H1 (cell line): ENCODE measurements around the gene CACNA2D3. TPM values are rescaled to one million over a fixed set of nuclear protein-coding genes. Genes with fewer than 3 reads are reported as not detected.

ENCODE experiments used
- CTCF ChIA-PET: fragments of 300-600 bp; sonication (Branson Sonifier 250); formaldehyde crosslinking; loops from one replicate; lab custom pipeline; 2021; ENCODE audit not compliant: partially characterized antibody; lab: Charles Lee
- POLR2A ChIA-PET: fragments of 300-600 bp; sonication (Branson Sonifier 250); formaldehyde crosslinking; loops from one replicate; lab custom pipeline; 2021; ENCODE audit warnings: inconsistent platforms; ENCODE audit not compliant: partially characterized antibody; lab: Charles Lee
- DNase-seq, 2 experiments: peaks; one replicate each; pipeline versions ENCODE4 v3.0.0 to v3.0.0-alpha.2; 2010 to 2022; ENCODE audit warnings: low spot score in 2 of 2, low read depth in 1 of 2, mixed read lengths in 1 of 2
- FAIRE-seq: peaks from 2 replicates; lab custom pipeline; 2011; peaks lifted over from hg19 to GRCh38; lab: Jason Lieb, UNC
- H2AFZ ChIP-seq: 2 replicates; pipeline ENCODE4 v1.8.1; 2012; ENCODE audit warnings: low read length, inconsistent platforms
- H2AK5ac ChIP-seq: 2 replicates; pipeline ENCODE4 v1.6.1; 2013; ENCODE audit warnings: low read depth, low read length
- H2BK120ac ChIP-seq: replicated peaks from 2 replicates; pipeline ENCODE3; 2013; ENCODE audit warnings: low read depth, low read length, inconsistent platforms
- H2BK12ac ChIP-seq: 2 replicates; pipeline ENCODE4 v1.6.1; 2013; ENCODE audit warnings: low read depth, low read length
- H2BK15ac ChIP-seq: 2 replicates; pipeline ENCODE4 v1.6.1; 2013; ENCODE audit warnings: low read length
- H2BK20ac ChIP-seq: 2 replicates; pipeline ENCODE4 v1.6.1; 2013; ENCODE audit warnings: low read length
- H2BK5ac ChIP-seq: 2 replicates; pipeline ENCODE4 v1.6.1; 2013; ENCODE audit warnings: low read depth, low read length
- H3K14ac ChIP-seq: 2 replicates; pipeline ENCODE4 v1.6.1; 2013; ENCODE audit warnings: inconsistent platforms; ENCODE audit not compliant: insufficient read length
- H3K18ac ChIP-seq: 2 replicates; pipeline ENCODE4 v1.6.1; 2013; ENCODE audit warnings: low read length; ENCODE audit errors: extremely low read depth
- H3K23ac ChIP-seq: 2 replicates; pipeline ENCODE4 v1.6.1; 2013; ENCODE audit warnings: inconsistent platforms; ENCODE audit not compliant: insufficient read length
- H3K23me2 ChIP-seq: 2 replicates; pipeline ENCODE4 v1.6.1; 2013; ENCODE audit warnings: low read depth, low read length
- H3K27ac ChIP-seq: 2 replicates; pipeline ENCODE4 v1.6.1; 2011; ENCODE audit warnings: low read depth, low read length, inconsistent platforms
- H3K27me3 ChIP-seq, 4 experiments: replicated peaks in 1 of 4; 1 replicate in 1 of 4; 2 replicates in 3 of 4; pipeline versions ENCODE4 v1.6.1 to v1.8.1; 2011 to 2013; ENCODE audit warnings: low read length in 3 of 4, mild to moderate bottlenecking in 3 of 4, inconsistent platforms in 2 of 4, mixed read lengths in 2 of 4, moderate library complexity in 1 of 4; ENCODE audit not compliant: control insufficient read depth in 3 of 4, insufficient read depth in 3 of 4; ENCODE audit errors: extremely low read depth in 1 of 4
- H3K36me3 ChIP-seq, 4 experiments: 2 replicates each; pipeline versions ENCODE4 v1.6.1 to v1.8.1; 2011 to 2013; ENCODE audit warnings: mild to moderate bottlenecking in 4 of 4, low read length in 3 of 4, moderate library complexity in 2 of 4, control low read depth in 1 of 4, inconsistent platforms in 1 of 4; ENCODE audit not compliant: insufficient read depth in 4 of 4, control insufficient read depth in 2 of 4
- H3K4ac ChIP-seq: replicated peaks from 2 replicates; pipeline ENCODE3; 2013; ENCODE audit warnings: low read length, low read depth, mixed read lengths, inconsistent platforms; ENCODE audit not compliant: insufficient read length
- H3K4me1 ChIP-seq, 4 experiments: replicated peaks in 1 of 4; 1 replicate in 1 of 4; 2 replicates in 3 of 4; pipeline versions ENCODE4 v1.6.1 to v1.8.1; 2011 to 2013; ENCODE audit warnings: low read length in 3 of 4, inconsistent platforms in 2 of 4, mixed read lengths in 1 of 4; ENCODE audit not compliant: insufficient read depth in 4 of 4, control insufficient read depth in 3 of 4
- H3K4me2 ChIP-seq, 2 experiments: 2 replicates each; pipeline versions ENCODE4 v1.6.1 to v1.8.1; 2011 to 2013; ENCODE audit warnings: low read depth in 2 of 2, low read length in 2 of 2, control low read depth in 1 of 2, inconsistent platforms in 1 of 2, mild to moderate bottlenecking in 1 of 2; ENCODE audit not compliant: insufficient read depth in 1 of 2
- H3K4me3 ChIP-seq, 4 experiments: fragments of 200-600, 300-600 bp in 1 of 4; sonication (generic), shearing (Covaris generic), sonication (Bioruptor Twin) in 1 of 4; 2 replicates each; pipeline versions ENCODE4 v1.5.1 to v1.8.1; 2011 to 2016; ENCODE audit warnings: low read length in 4 of 4, low read depth in 3 of 4, control low read depth in 2 of 4, inconsistent platforms in 2 of 4, mild to moderate bottlenecking in 2 of 4, mixed read lengths in 1 of 4, moderate library complexity in 1 of 4; ENCODE audit not compliant: insufficient read depth in 2 of 4; ENCODE audit errors: extremely low read depth in 1 of 4
- H3K56ac ChIP-seq: replicated peaks from 2 replicates; pipeline ENCODE3; 2013; ENCODE audit warnings: low read depth, mild to moderate bottlenecking, mixed read lengths, low read length, inconsistent platforms; ENCODE audit not compliant: insufficient read length
- H3K79me1 ChIP-seq: 2 replicates; pipeline ENCODE4 v1.6.1; 2013; ENCODE audit warnings: low read depth, low read length, control low read depth
- H3K79me2 ChIP-seq, 2 experiments: 2 replicates each; pipeline versions ENCODE4 v1.6.1 to v1.8.1; 2012 to 2013; ENCODE audit warnings: low read length in 2 of 2, mild to moderate bottlenecking in 2 of 2, inconsistent platforms in 1 of 2; ENCODE audit not compliant: insufficient read depth in 2 of 2, control insufficient read depth in 1 of 2
- H3K9ac ChIP-seq, 4 experiments: replicated peaks in 1 of 4; 1 replicate in 1 of 4; 2 replicates in 3 of 4; pipeline versions ENCODE4 v1.6.1 to v1.8.1; 2011 to 2013; ENCODE audit warnings: low read depth in 3 of 4, low read length in 3 of 4, control low read depth in 2 of 4, mild to moderate bottlenecking in 2 of 4, moderate library complexity in 2 of 4, inconsistent platforms in 1 of 4; ENCODE audit errors: extremely low read depth in 1 of 4
- H3K9me3 ChIP-seq, 2 experiments: 2 replicates each; pipeline versions ENCODE4 v1.6.1 to v1.8.1; 2012 to 2013; ENCODE audit warnings: mild to moderate bottlenecking in 2 of 2, moderate library complexity in 2 of 2, control low read depth in 1 of 2, inconsistent platforms in 1 of 2, low read depth in 1 of 2, low read length in 1 of 2, mixed read lengths in 1 of 2; ENCODE audit not compliant: insufficient read depth in 2 of 2
- H4K20me1 ChIP-seq, 2 experiments: replicated peaks in 1 of 2; 2 replicates each; pipeline versions ENCODE3 to v1.8.1; 2011 to 2013; ENCODE audit warnings: inconsistent platforms in 2 of 2, low read length in 2 of 2, mild to moderate bottlenecking in 1 of 2; ENCODE audit not compliant: insufficient read depth in 2 of 2, control insufficient read depth in 1 of 2
- H4K5ac ChIP-seq: 2 replicates; pipeline ENCODE4 v1.6.1; 2013; ENCODE audit warnings: low read length, low read depth, mixed read lengths, inconsistent platforms; ENCODE audit not compliant: insufficient read length
- H4K8ac ChIP-seq: 2 replicates; pipeline ENCODE4 v1.8.0; 2013; ENCODE audit warnings: mild to moderate bottlenecking, moderate library complexity, low read length, inconsistent platforms; ENCODE audit not compliant: insufficient read depth; ENCODE audit errors: extremely low read depth
- H4K91ac ChIP-seq: replicated peaks from 2 replicates; pipeline ENCODE3; 2013; ENCODE audit warnings: low read length, mixed read lengths, inconsistent platforms; ENCODE audit not compliant: insufficient read length
- ATF2 ChIP-seq: IDR thresholded peaks from 2 replicates; pipeline ENCODE4 v1.6.1; 2012; ENCODE audit warnings: low read length, inconsistent platforms
- BRCA1 ChIP-seq: IDR thresholded peaks from 2 replicates; pipeline ENCODE4 v1.6.1; 2012; ENCODE audit warnings: low read depth, low read length, improper control_type of control experiment
- EP300 ChIP-seq, 2 experiments: IDR thresholded peaks; 1 replicate in 1 of 2; 2 replicates in 1 of 2; pipeline ENCODE4 v1.6.1; 2011 to 2012; ENCODE audit warnings: low read depth in 2 of 2, low read length in 2 of 2, mild to moderate bottlenecking in 2 of 2, borderline replicate concordance in 1 of 2, inconsistent platforms in 1 of 2, moderate library complexity in 1 of 2
- FOSL1 ChIP-seq: IDR thresholded peaks from 2 replicates; pipeline ENCODE4 v1.6.1; 2011; ENCODE audit warnings: mild to moderate bottlenecking, low read depth, low read length, moderate library complexity; ENCODE audit not compliant: insufficient read depth
- POLR2A ChIP-seq, 2 experiments: IDR thresholded peaks; 1 replicate in 1 of 2; 2 replicates in 1 of 2; pipeline ENCODE4 v1.6.1; 2011; ENCODE audit warnings: low read depth in 2 of 2, low read length in 2 of 2, mild to moderate bottlenecking in 2 of 2; ENCODE audit errors: control extremely low read depth in 1 of 2
- RAD21 ChIP-seq, 2 experiments: IDR thresholded peaks in 1 of 2; conservative IDR thresholded peaks in 1 of 2; 2 replicates each; pipeline ENCODE4 v1.6.1; 2011; ENCODE audit warnings: low read depth in 2 of 2, low read length in 2 of 2, improper control_type of control experiment in 1 of 2, inconsistent platforms in 1 of 2, mild to moderate bottlenecking in 1 of 2, moderate library complexity in 1 of 2
- SIN3A ChIP-seq, 2 experiments: IDR thresholded peaks in 1 of 2; conservative IDR thresholded peaks in 1 of 2; 2 replicates each; pipeline ENCODE4 v1.6.1; 2011 to 2012; ENCODE audit warnings: low read length in 2 of 2, improper control_type of control experiment in 1 of 2, low read depth in 1 of 2, mild to moderate bottlenecking in 1 of 2
- SUZ12 ChIP-seq: fragments of 200-600 bp; sonication (generic); IDR thresholded peaks from 2 replicates; pipeline ENCODE4 v1.6.1; 2012; ENCODE audit warnings: mild to moderate bottlenecking, inconsistent platforms, low read length, moderate library complexity, mixed read lengths
- TAF1 ChIP-seq: IDR thresholded peaks from 2 replicates; pipeline ENCODE4 v1.6.1; 2011; ENCODE audit warnings: mild to moderate bottlenecking, low read depth, low read length
- TAF7 ChIP-seq: optimal IDR thresholded peaks from 2 replicates; pipeline ENCODE3; 2011; ENCODE audit warnings: low read depth, mild to moderate bottlenecking, inconsistent platforms, low read length, moderate library complexity, borderline replicate concordance
- TBP ChIP-seq: IDR thresholded peaks from 2 replicates; pipeline ENCODE4 v1.6.1; 2011; ENCODE audit warnings: low read depth, low read length, improper control_type of control experiment
- TCF12 ChIP-seq: IDR thresholded peaks from 2 replicates; pipeline ENCODE4 v1.6.1; 2011; ENCODE audit warnings: low read depth, mild to moderate bottlenecking, low read length
- YY1 ChIP-seq: IDR thresholded peaks from 2 replicates; pipeline ENCODE4 v1.6.1; 2011; ENCODE audit warnings: low read depth, mild to moderate bottlenecking, low read length
- polyA plus RNA-seq, 7 experiments: library from polyadenylated mRNA; depleted of rRNA in 3 of 7; stranded (reverse) in 5 of 7; unstranded in 2 of 7; fragments of >200 nt in 5 of 7; fragments of 200-250 nt in 2 of 7; gene quantifications; 1 replicate in 5 of 7; 2 replicates in 1 of 7; 4 replicates in 1 of 7; pipeline versions ENCODE4 v1.2.1 to v1.2.3, GENCODE V29; 2011 to 2013; ENCODE audit warnings: missing spikeins in 2 of 7, mixed read lengths in 2 of 7
- total RNA-seq: library from RNA; stranded (reverse); fragmentation: NEBNext Ultra II Directional; extraction: Animal tissue kit (Norgen Biotek cat#: 25700); gene quantifications from 2 replicates; pipeline ENCODE4 v1.2.1, GENCODE V29; 2021

The CACNA2D3 gene
- total and polyA plus RNA-seq, 2 of the 8 experiments (the other 6 are each of a cell fraction or from before 2014, with no cell fraction given) = 1.5 to 1.8 TPM

GRCh38 chr3:55069950-55070349, 947.6 kb downstream of the CACNA2D3 start:
- Histone ChIP-seq H3K14ac (no peak overlapping the region), H2BK20ac (no peak overlapping the region), H3K27ac (no peak overlapping the region), H2BK5ac (no peak overlapping the region), H3K9me3 (no peaks in the 10 kb centered on the region), H2BK12ac (no peak overlapping the region), H3K4me3 (no peak overlapping the region), H2AFZ (no peak overlapping the region), H4K5ac (no peak overlapping the region), H3K23ac (no peak overlapping the region), H3K27me3 (no peaks in the 10 kb centered on the region; a peak in 1 of 7 replicates), H4K20me1 (no peaks in the 10 kb centered on the region), H3K23me2 (no peaks in the 10 kb centered on the region), H3K18ac (no peak overlapping the region), H3K4me1 (peaks cover 0 to 2% (median 0%) of the 10 kb centered on the region in 4 experiments; a peak in 1 of 7 replicates), H2BK15ac (no peak overlapping the region), H2BK120ac (no peak overlapping the region), H3K36me3 (no peaks in the 10 kb centered on the region), H2AK5ac (no peak overlapping the region), H3K4me2 (no peak overlapping the region), H3K79me1 (no peaks in the 10 kb centered on the region), H3K79me2 (no peaks in the 10 kb centered on the region), H4K8ac (no peak overlapping the region), H3K9ac (no peak overlapping the region), H3K4ac (no peak overlapping the region), H3K56ac (no peak overlapping the region), H4K91ac (no peak overlapping the region)
- no peak for DNase-seq
- no peak for FAIRE-seq
- ChIA-PET POLR2A (interaction anchor here (1.0 kb wide), 1 partner anchor 91 kb away, joined by 3 read pairs; no protein-coding TSS in a partner anchor), CTCF (interaction anchor here (0.8 kb wide), 1 partner anchor 10 kb away, joined by 3 read pairs; no protein-coding TSS in a partner anchor)
- TF ChIP-seq FOSL1 = no peak
- TF ChIP-seq YY1 = no peak
- TF ChIP-seq SUZ12 = no peak
- no peak for TF ChIP-seq SIN3A (conservative IDR thresholded peaks at IDR 0.05 in 1 of 2, IDR thresholded peaks at IDR 0.05 in 1 of 2; ENCODE audit: low read depth in 1 of 2, low read length in 2 of 2)
- no peak for TF ChIP-seq ATF2
- TF ChIP-seq TAF7 = no peak
- no peak for TF ChIP-seq TBP
- no peak for TF ChIP-seq TCF12
- no peak for TF ChIP-seq POLR2A (IDR thresholded peaks at IDR 0.05; ENCODE audit: control extremely low read depth in 1 of 2, low read depth in 2 of 2, low read length in 2 of 2)
- no peak for TF ChIP-seq TAF1
- TF ChIP-seq BRCA1 = no peak
- no peak for TF ChIP-seq RAD21 (IDR thresholded peaks at IDR 0.05 in 1 of 2, conservative IDR thresholded peaks at IDR 0.05 in 1 of 2; ENCODE audit: low read depth in 2 of 2, low read length in 2 of 2)
- TF ChIP-seq EP300 (IDR thresholded peaks at IDR 0.05; ENCODE audit: borderline replicate concordance in 1 of 2, low read depth in 2 of 2, low read length in 2 of 2) = no peak
